Choroid plexus epithelial cell (primary cell): ENCODE measurements around the gene ZNF746.

ENCODE experiments used
- DNase-seq: peaks from one replicate; pipeline ENCODE4 v3.0.0-alpha.2; 2010; ENCODE audit warnings: low read depth
- H3K4me3 ChIP-seq: 2 replicates; pipeline ENCODE4 v1.5.1; 2011; ENCODE audit warnings: low read depth, mild to moderate bottlenecking, control low read depth, low read length, moderate library complexity
- TF ChIP-seq, protein P1 (sequence below): conservative IDR thresholded peaks from 2 replicates; pipeline ENCODE4 v1.5.1; 2011; ENCODE audit warnings: low read depth, mild to moderate bottlenecking, control low read depth, inconsistent platforms, low read length, moderate library complexity

Gene ZNF746

DNA sequence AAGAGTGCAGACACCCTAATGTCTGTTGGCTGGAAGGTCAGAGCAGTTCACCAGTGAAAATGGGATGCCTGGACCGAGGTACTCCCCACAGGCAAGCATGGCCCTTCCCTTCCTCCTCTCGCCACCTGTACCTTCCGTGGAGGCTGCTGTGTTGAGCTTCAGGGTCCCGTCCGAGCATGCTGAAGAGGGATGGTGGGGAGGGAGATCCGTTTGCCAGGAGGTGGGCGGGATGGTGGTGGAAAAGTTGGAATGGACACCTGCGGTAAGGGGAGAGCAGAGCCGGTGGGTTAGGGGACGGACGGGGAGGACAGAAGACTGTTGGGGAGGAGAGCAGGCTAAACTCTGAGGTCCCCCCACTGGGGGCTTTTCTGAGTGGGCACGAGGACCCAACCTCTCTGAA lies 20.8 kb downstream of the ZNF746 start:
- DNase-seq: no peak
- no peak overlapping the region for H3K4me3 ChIP-seq
- TF ChIP-seq, protein P1, sequence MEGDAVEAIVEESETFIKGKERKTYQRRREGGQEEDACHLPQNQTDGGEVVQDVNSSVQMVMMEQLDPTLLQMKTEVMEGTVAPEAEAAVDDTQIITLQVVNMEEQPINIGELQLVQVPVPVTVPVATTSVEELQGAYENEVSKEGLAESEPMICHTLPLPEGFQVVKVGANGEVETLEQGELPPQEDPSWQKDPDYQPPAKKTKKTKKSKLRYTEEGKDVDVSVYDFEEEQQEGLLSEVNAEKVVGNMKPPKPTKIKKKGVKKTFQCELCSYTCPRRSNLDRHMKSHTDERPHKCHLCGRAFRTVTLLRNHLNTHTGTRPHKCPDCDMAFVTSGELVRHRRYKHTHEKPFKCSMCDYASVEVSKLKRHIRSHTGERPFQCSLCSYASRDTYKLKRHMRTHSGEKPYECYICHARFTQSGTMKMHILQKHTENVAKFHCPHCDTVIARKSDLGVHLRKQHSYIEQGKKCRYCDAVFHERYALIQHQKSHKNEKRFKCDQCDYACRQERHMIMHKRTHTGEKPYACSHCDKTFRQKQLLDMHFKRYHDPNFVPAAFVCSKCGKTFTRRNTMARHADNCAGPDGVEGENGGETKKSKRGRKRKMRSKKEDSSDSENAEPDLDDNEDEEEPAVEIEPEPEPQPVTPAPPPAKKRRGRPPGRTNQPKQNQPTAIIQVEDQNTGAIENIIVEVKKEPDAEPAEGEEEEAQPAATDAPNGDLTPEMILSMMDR: no peak

DNA sequence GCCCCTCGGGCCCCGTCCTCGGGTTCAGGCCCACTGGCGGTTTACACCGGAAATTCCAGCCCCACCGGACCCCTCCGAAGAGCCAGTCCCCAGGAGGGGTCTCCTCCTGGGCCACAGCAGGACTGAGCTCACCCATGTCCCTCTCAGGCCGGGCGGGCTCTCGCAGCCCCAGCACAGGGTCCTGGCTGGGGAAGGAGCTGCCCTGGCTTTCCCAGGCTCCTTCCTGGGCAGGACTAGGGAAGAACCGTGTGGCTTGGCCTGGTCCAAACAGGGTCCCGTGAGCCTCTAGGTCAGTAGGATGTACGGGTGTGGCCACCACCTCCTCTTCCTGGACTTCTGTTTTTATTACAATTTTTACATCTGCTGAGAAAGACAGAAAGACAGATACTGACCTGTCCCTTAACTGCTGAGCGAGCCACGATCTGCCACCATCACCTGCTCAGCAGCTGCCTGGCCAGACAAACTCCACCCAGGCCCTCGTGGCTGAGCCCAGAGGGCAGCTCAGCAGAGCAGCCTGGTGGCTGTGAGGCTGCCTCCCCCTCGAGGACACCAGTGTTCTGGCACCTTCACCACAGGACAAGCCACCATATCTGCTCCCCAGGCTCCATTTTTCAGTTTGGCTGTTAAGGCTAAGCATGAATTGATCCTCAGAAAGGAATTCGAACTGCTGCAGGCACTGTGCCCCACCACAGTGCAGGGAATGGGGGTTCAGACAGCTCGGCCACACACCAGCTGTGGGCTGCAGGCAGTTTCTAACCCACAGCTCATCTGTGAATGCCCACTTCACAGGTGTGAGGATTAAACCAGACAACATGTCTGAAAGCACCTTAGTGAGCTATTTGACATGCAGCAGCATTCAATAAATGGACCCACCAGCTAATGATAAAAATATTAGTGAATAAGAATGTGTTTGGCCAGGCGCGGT lies 22.2 kb downstream of the ZNF746 start:
- DNase-seq: no peak
- TF ChIP-seq, protein P1: no peak
- H3K4me3 ChIP-seq: no peak overlapping the region

DNA sequence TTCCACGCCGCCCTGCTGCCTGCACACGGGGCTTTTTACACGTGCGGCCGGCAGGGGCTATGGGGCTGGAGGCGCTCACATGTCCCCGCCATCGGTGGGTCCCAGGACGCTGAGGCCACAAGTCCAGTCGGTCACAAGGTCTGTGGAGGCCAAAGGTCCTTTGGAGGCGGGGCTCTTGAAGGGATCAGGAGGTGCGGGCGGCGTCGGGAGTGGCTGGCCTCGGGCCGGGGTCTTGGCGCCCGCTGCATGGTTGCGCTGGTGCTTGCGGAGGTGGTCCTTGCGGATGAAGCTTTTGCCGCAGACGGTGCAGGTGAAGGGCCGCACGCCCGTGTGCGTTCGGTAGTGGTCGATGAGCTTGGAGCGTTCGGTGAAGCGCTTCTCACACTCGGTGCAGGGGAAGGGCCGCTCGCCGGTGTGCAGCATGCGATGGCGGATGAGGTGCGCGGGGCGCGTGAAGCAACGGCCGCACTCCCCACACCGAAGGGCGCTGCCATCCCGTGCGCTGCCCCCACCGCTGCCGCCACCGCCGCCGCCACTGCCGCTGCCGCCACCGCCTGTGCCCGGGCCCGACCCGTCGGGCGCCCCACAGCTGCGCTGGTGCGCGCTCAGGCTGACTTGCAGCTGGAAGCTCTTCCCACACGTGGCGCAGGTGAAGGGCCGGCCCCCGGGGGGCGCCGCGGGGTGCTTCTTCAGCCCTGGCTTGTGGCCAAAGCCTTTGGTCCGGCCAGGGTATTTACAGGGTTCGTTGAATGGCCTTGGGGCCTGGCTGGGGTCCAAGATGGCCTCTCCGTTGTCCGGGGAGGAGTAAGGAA lies 23.1 kb downstream of the ZNF746 start:
- DNase-seq: no peak
- TF ChIP-seq, protein P1: no peak
- H3K4me3 ChIP-seq: no peak overlapping the region

DNA sequence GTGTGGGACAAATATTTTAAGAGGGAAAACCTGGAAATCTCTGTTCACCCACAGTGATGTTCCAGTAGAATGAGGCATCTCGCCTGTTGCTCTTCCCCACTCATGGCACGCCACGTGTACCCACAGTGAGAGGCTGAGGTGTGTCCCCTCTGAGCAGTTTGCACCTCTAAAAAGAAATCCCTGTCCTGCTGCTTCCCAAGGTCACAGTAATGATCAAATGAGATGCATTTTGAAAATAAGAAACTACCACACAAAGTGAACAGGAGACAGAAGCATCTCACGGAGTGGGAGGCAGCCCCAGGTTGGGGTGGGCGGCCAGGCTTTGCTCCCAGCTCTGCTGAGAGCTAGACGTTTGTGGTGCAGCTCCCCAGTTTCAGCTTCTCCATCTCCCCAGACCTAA lies 24.4 kb downstream of the ZNF746 start:
- no peak for DNase-seq
- TF ChIP-seq, protein P1: no peak
- no peak overlapping the region for H3K4me3 ChIP-seq

DNA sequence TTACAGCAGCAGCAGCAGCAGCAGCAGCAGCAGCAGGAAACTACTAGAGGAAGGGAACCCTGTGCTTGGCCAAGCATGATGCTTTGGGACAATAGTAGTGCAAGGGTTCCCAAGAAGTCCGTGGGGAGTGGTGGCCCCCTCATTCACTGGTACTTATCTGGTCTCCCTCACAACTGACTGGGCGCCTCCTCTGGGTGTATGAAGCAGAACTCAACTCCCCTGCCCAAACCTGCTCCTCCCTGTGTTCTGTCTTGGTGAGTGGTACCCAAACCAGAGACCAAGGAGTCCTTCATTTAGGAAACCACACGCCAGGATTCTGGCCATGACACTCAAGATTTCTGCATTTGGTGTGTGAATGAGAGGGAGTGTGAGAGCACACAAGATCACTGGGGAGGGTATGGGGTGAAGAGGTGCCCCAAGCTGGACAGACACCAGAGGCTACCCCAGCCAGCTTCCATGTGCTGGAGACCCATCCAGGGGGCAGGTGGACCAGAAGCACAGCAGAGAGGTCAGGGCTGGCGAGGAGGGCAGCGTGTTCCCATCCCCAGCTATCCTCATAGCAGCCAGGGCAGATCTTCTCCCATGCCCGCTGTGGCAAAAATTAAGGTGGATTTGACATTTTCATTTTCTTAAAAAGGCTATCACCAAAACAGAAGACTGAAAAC lies 26.2 kb downstream of the ZNF746 start:
- no peak for DNase-seq
- no peak overlapping the region for H3K4me3 ChIP-seq
- TF ChIP-seq, protein P1: no peak

DNA sequence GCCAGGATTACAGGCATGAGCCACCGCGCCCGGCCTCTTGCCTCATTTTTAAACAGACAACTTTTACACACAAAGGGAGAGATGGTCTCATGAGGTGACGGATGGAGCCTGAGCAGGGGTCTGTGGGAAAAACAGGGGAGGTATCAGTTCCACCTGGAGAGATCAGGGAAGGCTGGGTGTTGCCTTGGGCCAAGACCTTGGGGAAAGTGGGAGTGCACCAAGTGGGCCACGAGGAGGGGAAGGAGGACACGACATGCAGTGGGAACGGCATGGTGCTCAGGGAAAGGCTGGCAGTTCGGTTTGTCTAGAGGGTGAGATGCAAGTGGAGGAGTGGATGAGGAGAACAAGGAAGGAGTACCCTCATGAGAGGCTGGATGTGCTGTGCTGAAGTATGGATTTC lies 27.8 kb downstream of the ZNF746 start:
- DNase-seq: no peak
- H3K4me3 ChIP-seq: no peak overlapping the region
- TF ChIP-seq, protein P1: no peak
